Natural killer cell (primary cell): Measurements from ENCODE around the gene DMRT2. TPM values are rescaled to one million over a fixed set of nuclear protein-coding genes. Genes with fewer than 3 reads are reported as not detected.

Experiments
- ATAC-seq, 3 donors: fragments of 150-1000 bp in 2 of 3; fragments of 200-7000 bp in 1 of 3; cut with Tn5 transposase; 1 replicate in 1 of 3; 2 replicates in 2 of 3; pipeline ENCODE4 v1.10.0; 2021; ENCODE audit warnings: mild to moderate bottlenecking in 2 of 3, moderate library complexity in 2 of 3
- DNase-seq, 2 donors: peaks; one replicate each; pipeline versions ENCODE4 v3.0.0 to v3.0.0-alpha.2; 2013 to 2021; ENCODE audit warnings: mixed read lengths in 1 of 2
- H3K27ac ChIP-seq: one replicate; pipeline ENCODE4 v1.5.1; 2013; ENCODE audit warnings: mild to moderate bottlenecking, low read length
- H3K27me3 ChIP-seq: one replicate; pipeline ENCODE4 v1.6.1; 2013; ENCODE audit warnings: low read length; ENCODE audit not compliant: control insufficient read depth, insufficient read depth
- H3K36me3 ChIP-seq: one replicate; pipeline ENCODE4 v1.6.1; 2013; ENCODE audit warnings: low read length; ENCODE audit not compliant: control insufficient read depth, insufficient read depth
- H3K4me1 ChIP-seq: one replicate; pipeline ENCODE4 v1.6.1; 2013; ENCODE audit warnings: low read length; ENCODE audit not compliant: control insufficient read depth, insufficient read depth
- H3K4me3 ChIP-seq: one replicate; pipeline ENCODE4 v1.5.1; 2013; ENCODE audit warnings: low read length
- H3K9me3 ChIP-seq: one replicate; pipeline ENCODE4 v1.6.1; 2013; ENCODE audit warnings: low read length; ENCODE audit not compliant: control insufficient read depth, insufficient read depth
- H3K27ac Mint-ChIP-seq, 2 donors: one replicate each; pipeline ENCODE4 v1.8.0; 2022; ENCODE audit warnings: mild to moderate bottlenecking in 2 of 2, mixed read lengths in 2 of 2, moderate library complexity in 1 of 2
- H3K27me3 Mint-ChIP-seq, 2 donors: one replicate each; pipeline ENCODE4 v1.8.0; 2022; ENCODE audit warnings: low read depth in 2 of 2, mixed read lengths in 2 of 2
- H3K36me3 Mint-ChIP-seq: one replicate; pipeline ENCODE4 v1.8.0; 2022; ENCODE audit warnings: mixed read lengths
- H3K4me1 Mint-ChIP-seq, 2 donors: one replicate each; pipeline ENCODE4 v1.8.0; 2022; ENCODE audit warnings: mixed read lengths in 2 of 2
- H3K4me3 Mint-ChIP-seq: one replicate; pipeline ENCODE4 v1.8.0; 2022; ENCODE audit warnings: mild to moderate bottlenecking, moderate library complexity, mixed read lengths
- H3K9me3 Mint-ChIP-seq, 2 donors: one replicate each; pipeline ENCODE4 v1.8.0; 2022; ENCODE audit warnings: mixed read lengths in 2 of 2
- WGBS: methylation state at CpG from one replicate; pipeline ENCODE4 v1.1.7; 2013; ENCODE audit warnings: missing lambda C conversion rate; ENCODE audit not compliant: insufficient coverage; 5-methylcytosine and 5-hydroxymethylcytosine counted together
- intact Hi-C: fragments of 100-400 bp; cut with micrococcal nuclease; formaldehyde crosslinking; loops from one replicate; pipeline ENCODE4 v1.14.2; 2022
- total RNA-seq, 4 donors: library from RNA; stranded (reverse); fragments of 120-200 nt in 1 of 4; gene quantifications; one replicate each; pipeline versions ENCODE4 v1.2.3 to v1.2.4, GENCODE V29; 2013 to 2022
- TF ChIP-seq, protein P1 (sequence below): fragments of 200-600 bp; IDR thresholded peaks from one replicate; pipeline ENCODE4 v1.8.0; 2022; ENCODE audit warnings: antibody characterized with exemption

DMRT2 gene
- total RNA-seq, 3 donors from 2014 or later (not counting 1 experiment from before 2014, with no cell fraction given) = not detected

DNA sequence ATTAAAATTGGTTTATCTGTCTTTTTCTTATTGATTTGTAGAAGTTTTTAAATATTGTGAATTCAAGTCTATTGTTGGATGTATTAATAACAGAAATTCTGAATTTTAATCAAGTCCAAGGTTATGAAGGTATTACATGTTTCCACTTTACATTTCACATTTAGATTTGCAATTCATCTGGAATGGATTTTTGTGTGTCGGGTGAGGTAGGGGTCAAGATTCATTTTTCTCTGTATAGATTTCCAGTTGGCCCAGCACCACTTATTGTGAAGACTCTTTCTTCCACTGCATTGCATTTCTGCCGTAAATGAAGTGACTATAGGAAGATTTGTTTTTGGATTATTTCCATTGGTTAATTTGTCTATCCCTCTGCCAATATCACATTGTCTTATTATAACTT is 35.5 kb upstream of the DMRT2 start:
- 100% methylated on average over 1 of the region's 2 CpGs for WGBS
- no peak overlapping the region for H3K27ac Mint-ChIP-seq

DNA sequence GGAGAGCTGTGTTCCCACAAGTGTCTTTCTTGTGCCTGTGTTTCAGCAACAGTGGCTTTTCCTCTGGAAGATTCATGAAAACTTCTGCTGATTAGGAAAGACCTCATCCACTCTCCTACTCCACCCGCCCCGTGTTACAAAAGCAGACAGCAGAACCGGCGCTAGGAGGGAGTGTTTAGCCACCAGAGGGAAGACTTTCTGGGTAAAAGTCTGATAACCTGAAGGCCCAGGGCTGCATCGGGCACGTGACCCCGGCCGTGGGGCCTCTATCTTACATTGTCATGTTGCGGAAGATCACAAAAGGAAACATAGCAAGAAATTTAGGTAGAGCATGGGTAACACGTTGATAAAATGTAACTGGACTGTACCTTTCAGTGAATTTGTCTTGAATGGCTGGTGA is 32.0 kb upstream of the DMRT2 start:
- H3K9me3 Mint-ChIP-seq = no peaks in the 10 kb centered on the region
- H3K27ac ChIP-seq = no peak overlapping the region
- H3K27me3 ChIP-seq = no peaks in the 10 kb centered on the region
- H3K4me1 ChIP-seq = no peaks in the 10 kb centered on the region
- WGBS = 9% methylated on average over 9 of the region's 10 CpGs
- no peak overlapping the region for H3K4me3 ChIP-seq
- intact Hi-C loops = no loop called here
- no peak overlapping the region for H3K27ac Mint-ChIP-seq
- DNase-seq (peak in 1 of 2 donors; percentile 29), ATAC-seq (no peak)
- H3K4me1 Mint-ChIP-seq = peaks cover 5% of the 10 kb centered on the region in 2 donors
- H3K4me3 Mint-ChIP-seq = no peak overlapping the region
- TF ChIP-seq, protein P1, sequence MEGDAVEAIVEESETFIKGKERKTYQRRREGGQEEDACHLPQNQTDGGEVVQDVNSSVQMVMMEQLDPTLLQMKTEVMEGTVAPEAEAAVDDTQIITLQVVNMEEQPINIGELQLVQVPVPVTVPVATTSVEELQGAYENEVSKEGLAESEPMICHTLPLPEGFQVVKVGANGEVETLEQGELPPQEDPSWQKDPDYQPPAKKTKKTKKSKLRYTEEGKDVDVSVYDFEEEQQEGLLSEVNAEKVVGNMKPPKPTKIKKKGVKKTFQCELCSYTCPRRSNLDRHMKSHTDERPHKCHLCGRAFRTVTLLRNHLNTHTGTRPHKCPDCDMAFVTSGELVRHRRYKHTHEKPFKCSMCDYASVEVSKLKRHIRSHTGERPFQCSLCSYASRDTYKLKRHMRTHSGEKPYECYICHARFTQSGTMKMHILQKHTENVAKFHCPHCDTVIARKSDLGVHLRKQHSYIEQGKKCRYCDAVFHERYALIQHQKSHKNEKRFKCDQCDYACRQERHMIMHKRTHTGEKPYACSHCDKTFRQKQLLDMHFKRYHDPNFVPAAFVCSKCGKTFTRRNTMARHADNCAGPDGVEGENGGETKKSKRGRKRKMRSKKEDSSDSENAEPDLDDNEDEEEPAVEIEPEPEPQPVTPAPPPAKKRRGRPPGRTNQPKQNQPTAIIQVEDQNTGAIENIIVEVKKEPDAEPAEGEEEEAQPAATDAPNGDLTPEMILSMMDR = no peak
- no peaks in the 10 kb centered on the region for H3K36me3 Mint-ChIP-seq
- H3K36me3 ChIP-seq = no peaks in the 10 kb centered on the region
- H3K9me3 ChIP-seq = no peaks in the 10 kb centered on the region
- peaks cover 8 to 56% of the 10 kb centered on the region in 2 donors for H3K27me3 Mint-ChIP-seq

More for the DNA sequence above, 35.5 kb upstream of the DMRT2 start:
- Histone ChIP-seq H3K9me3 (no peaks in the 10 kb centered on the region), H3K4me3 (no peak overlapping the region), H3K27me3 (no peaks in the 10 kb centered on the region), H3K4me1 (no peaks in the 10 kb centered on the region), H3K27ac (no peak overlapping the region), H3K36me3 (no peaks in the 10 kb centered on the region)
- ATAC-seq = no peak
- H3K4me1 Mint-ChIP-seq = peaks cover 5% of the 10 kb centered on the region in 2 donors
- H3K27me3 Mint-ChIP-seq = peaks cover 6 to 36% of the 10 kb centered on the region in 2 donors
- no peaks in the 10 kb centered on the region for H3K9me3 Mint-ChIP-seq
- no peak overlapping the region for H3K4me3 Mint-ChIP-seq
- DNase-seq = no peak
- intact Hi-C loops = no loop called here
- TF ChIP-seq, protein P1 = no peak
- no peaks in the 10 kb centered on the region for H3K36me3 Mint-ChIP-seq

DNA sequence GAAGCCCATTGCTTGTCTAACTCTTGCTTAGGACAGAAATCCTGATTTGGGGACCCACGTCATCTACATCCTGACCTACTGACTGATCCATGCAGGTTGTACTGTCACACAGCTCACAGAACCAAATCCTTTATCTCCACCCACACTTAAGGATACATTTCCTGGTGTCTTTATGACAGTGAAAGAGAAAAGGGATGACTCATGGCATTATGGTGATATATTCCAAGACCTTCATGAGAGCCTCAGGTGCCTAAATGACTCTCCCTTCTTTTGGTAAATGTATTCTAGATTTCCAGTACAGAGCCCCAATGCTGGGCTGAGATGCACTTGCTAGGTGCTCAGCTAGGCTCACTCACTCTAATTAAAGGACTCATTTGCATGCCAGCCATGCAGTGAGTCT is 26.0 kb upstream of the DMRT2 start:
- H3K36me3 ChIP-seq = no peaks in the 10 kb centered on the region
- Mint-ChIP-seq H3K27ac (no peak overlapping the region), H3K36me3 (no peaks in the 10 kb centered on the region), H3K4me1 (no peaks in the 10 kb centered on the region), H3K9me3 (no peaks in the 10 kb centered on the region), H3K27me3 (peaks cover 21 to 29% of the 10 kb centered on the region in 2 donors), H3K4me3 (no peak overlapping the region)
- no peak for ATAC-seq
- H3K27me3 ChIP-seq = peaks cover 2% of the 10 kb centered on the region
- H3K27ac ChIP-seq = no peak overlapping the region
- TF ChIP-seq, protein P1 = no peak
- no peaks in the 10 kb centered on the region for H3K9me3 ChIP-seq
- WGBS = 89% methylated on average over 1 of the region's 1 CpG
- intact Hi-C loops = no loop called here
- no peaks in the 10 kb centered on the region for H3K4me1 ChIP-seq
- no peak overlapping the region for H3K4me3 ChIP-seq
- DNase-seq = no peak

DNA sequence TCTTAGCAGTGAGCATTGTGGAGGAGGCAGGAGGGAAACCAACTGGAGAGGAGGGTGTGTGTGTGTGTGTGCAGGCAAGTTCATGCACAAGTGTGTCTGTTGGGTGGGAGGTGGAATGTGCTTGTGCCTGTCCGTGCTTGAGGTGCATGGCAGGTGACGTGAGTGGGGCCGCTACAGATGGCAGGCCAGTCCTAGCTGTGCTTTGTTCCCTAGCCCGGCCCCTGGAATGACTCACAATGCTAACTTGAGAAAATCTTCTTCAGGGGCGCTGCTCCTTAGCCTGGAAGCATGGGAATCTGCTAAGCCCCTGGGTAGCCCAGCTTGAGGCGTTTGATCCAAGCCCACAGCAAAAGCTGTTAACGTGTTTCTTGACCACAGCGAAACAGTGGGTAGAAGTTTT is 25.0 kb upstream of the DMRT2 start:
- Histone ChIP-seq H3K9me3 (no peaks in the 10 kb centered on the region), H3K36me3 (no peaks in the 10 kb centered on the region), H3K27ac (no peak overlapping the region), H3K27me3 (peaks cover 2% of the 10 kb centered on the region), H3K4me1 (no peaks in the 10 kb centered on the region), H3K4me3 (no peak overlapping the region)
- H3K27me3 Mint-ChIP-seq = peaks cover 21 to 22% of the 10 kb centered on the region in 2 donors
- DNase-seq (no peak), ATAC-seq (no peak)
- no peak overlapping the region for H3K27ac Mint-ChIP-seq
- H3K9me3 Mint-ChIP-seq = no peaks in the 10 kb centered on the region
- WGBS = 62% methylated on average over 8 of the region's 8 CpGs
- intact Hi-C loops = no loop called here
- no peaks in the 10 kb centered on the region for H3K36me3 Mint-ChIP-seq
- TF ChIP-seq, protein P1 = no peak
- H3K4me3 Mint-ChIP-seq = no peak overlapping the region
- H3K4me1 Mint-ChIP-seq = no peaks in the 10 kb centered on the region
